ENCODE results near the gene PCSK2. TPM values are rescaled to one million over a fixed set of nuclear protein-coding genes. Genes with fewer than 3 reads are reported as not detected.

The PCSK2 gene
- total RNA-seq, 1 experiment from 2014 or later = not detected

- Mint-ChIP-seq H3K4me3 (ENCODE audit: unreplicated experiment) (no peak overlapping the region), H3K9me3 (ENCODE audit: unreplicated experiment) (peaks cover 18% of the 10 kb centered on the region), H3K4me1 (ENCODE audit: low read depth, unreplicated experiment) (no peaks in the 10 kb centered on the region), H3K36me3 (ENCODE audit: insufficient read depth, unreplicated experiment) (no peaks in the 10 kb centered on the region), H3K27ac (ENCODE audit: unreplicated experiment) (no peak overlapping the region), H3K27me3 (ENCODE audit: insufficient read depth, unreplicated experiment) (no peaks in the 10 kb centered on the region)
- CTCF ChIA-PET = no interaction called here
- Histone ChIP-seq H3K27me3 (replicated peaks; ENCODE audit: control insufficient read depth, insufficient read depth, low read length) (no peaks in the 10 kb centered on the region), H3K36me3 (ENCODE audit: control insufficient read depth, insufficient read depth, low read length) (no peaks in the 10 kb centered on the region), H3K9me3 (no peaks in the 10 kb centered on the region), H3K4me3 (ENCODE audit: low read depth, low read length) (no peak overlapping the region), H3K4me1 (no peaks in the 10 kb centered on the region)
- BruUV-seq (replicated peaks) = no TSS peak
- no peak for DNase-seq
- TF ChIP-seq, protein P1, sequence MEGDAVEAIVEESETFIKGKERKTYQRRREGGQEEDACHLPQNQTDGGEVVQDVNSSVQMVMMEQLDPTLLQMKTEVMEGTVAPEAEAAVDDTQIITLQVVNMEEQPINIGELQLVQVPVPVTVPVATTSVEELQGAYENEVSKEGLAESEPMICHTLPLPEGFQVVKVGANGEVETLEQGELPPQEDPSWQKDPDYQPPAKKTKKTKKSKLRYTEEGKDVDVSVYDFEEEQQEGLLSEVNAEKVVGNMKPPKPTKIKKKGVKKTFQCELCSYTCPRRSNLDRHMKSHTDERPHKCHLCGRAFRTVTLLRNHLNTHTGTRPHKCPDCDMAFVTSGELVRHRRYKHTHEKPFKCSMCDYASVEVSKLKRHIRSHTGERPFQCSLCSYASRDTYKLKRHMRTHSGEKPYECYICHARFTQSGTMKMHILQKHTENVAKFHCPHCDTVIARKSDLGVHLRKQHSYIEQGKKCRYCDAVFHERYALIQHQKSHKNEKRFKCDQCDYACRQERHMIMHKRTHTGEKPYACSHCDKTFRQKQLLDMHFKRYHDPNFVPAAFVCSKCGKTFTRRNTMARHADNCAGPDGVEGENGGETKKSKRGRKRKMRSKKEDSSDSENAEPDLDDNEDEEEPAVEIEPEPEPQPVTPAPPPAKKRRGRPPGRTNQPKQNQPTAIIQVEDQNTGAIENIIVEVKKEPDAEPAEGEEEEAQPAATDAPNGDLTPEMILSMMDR (IDR thresholded peaks at IDR 0.05; ENCODE audit: insufficient read depth in 1 of 2, low read depth in 1 of 2, low read length in 1 of 2, severe bottlenecking in 1 of 2, unreplicated experiment in 1 of 2) = no peak
- POLR2A ChIA-PET = no interaction called here
- intact Hi-C loops (cut with micrococcal nuclease; ENCODE audit: unreplicated experiment) = no loop called here
These were observed 269.0 kb downstream of the PCSK2 start for GRCh38 chr20:17495826-17496225.

DNA sequence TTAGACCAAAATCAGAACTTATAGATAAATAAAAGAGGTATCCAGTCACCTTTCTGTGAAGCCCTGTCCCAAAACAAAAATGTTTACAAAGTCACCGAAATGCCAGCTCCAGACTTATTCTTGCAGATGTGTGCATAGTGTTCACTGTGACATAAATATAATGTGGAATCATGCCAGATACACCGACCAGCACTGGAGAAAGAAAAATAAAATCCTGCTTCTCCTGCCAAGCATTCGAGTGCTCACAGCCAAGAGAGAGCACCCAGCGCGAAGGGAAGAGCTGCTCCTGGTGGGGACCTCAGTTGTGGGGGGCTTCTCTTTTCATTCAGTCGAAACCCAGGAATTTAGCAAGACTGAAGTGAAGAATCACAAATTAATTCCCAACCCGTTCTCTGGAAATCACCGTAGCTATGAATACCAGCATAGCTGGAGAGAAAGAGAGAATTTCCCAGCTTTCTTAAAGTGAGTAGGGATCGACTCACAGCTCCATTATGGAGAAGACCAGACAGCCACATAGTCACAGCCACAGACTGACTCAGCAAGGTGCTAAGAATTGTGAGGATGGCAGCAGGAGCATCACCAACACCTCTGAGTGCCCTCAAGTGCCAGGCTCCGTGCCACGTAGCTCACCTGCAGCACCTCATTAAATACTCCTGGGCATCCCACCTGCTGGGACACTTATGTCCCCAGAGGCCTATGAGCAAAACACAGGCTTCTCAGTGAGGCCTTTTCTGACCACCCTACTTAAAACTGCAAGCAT is 271.2 kb downstream of the PCSK2 start:
- no peak overlapping the region for H3K4me3 ChIP-seq (ENCODE audit: low read depth, low read length)
- Mint-ChIP-seq H3K4me3 (ENCODE audit: unreplicated experiment) (no peak overlapping the region), H3K4me1 (ENCODE audit: low read depth, unreplicated experiment) (no peaks in the 10 kb centered on the region), H3K27ac (ENCODE audit: unreplicated experiment) (no peak overlapping the region), H3K9me3 (ENCODE audit: unreplicated experiment) (peaks cover 17% of the 10 kb centered on the region), H3K27me3 (ENCODE audit: insufficient read depth, unreplicated experiment) (no peaks in the 10 kb centered on the region), H3K36me3 (ENCODE audit: insufficient read depth, unreplicated experiment) (no peaks in the 10 kb centered on the region)
- no peaks in the 10 kb centered on the region for H3K36me3 ChIP-seq (ENCODE audit: control insufficient read depth, insufficient read depth, low read length)
- H3K27me3 ChIP-seq (replicated peaks; ENCODE audit: control insufficient read depth, insufficient read depth, low read length) = no peaks in the 10 kb centered on the region
- H3K4me1 ChIP-seq = no peaks in the 10 kb centered on the region
- ChIA-PET POLR2A (no interaction called here), CTCF (no interaction called here)
- no peak for DNase-seq
- no peaks in the 10 kb centered on the region for H3K9me3 ChIP-seq
- no TSS peak for BruUV-seq (replicated peaks)
- TF ChIP-seq, protein P1 (IDR thresholded peaks at IDR 0.05; ENCODE audit: insufficient read depth in 1 of 2, low read depth in 1 of 2, low read length in 1 of 2, severe bottlenecking in 1 of 2, unreplicated experiment in 1 of 2) = no peak
- intact Hi-C loops (cut with micrococcal nuclease; ENCODE audit: unreplicated experiment) = no loop called here

- CTCF ChIA-PET = no interaction called here
- POLR2A ChIA-PET = interaction anchor here (0.7 kb wide), 1 partner anchor 397 kb away, joined by 4 read pairs; no protein-coding TSS in a partner anchor
- Mint-ChIP-seq H3K27ac (ENCODE audit: unreplicated experiment) (no peak overlapping the region), H3K9me3 (ENCODE audit: unreplicated experiment) (peaks cover 11% of the 10 kb centered on the region), H3K4me1 (ENCODE audit: low read depth, unreplicated experiment) (no peaks in the 10 kb centered on the region), H3K36me3 (ENCODE audit: insufficient read depth, unreplicated experiment) (no peaks in the 10 kb centered on the region), H3K27me3 (ENCODE audit: insufficient read depth, unreplicated experiment) (no peaks in the 10 kb centered on the region), H3K4me3 (ENCODE audit: unreplicated experiment) (no peak overlapping the region)
- BruUV-seq (replicated peaks) = no TSS peak
- TF ChIP-seq, protein P1 (IDR thresholded peaks at IDR 0.05; ENCODE audit: insufficient read depth in 1 of 2, low read depth in 1 of 2, low read length in 1 of 2, severe bottlenecking in 1 of 2, unreplicated experiment in 1 of 2) = no peak
- H3K36me3 ChIP-seq (ENCODE audit: control insufficient read depth, insufficient read depth, low read length) = no peaks in the 10 kb centered on the region
- intact Hi-C loops (cut with micrococcal nuclease; ENCODE audit: unreplicated experiment) = no loop called here
- H3K4me3 ChIP-seq (ENCODE audit: low read depth, low read length) = no peak overlapping the region
- DNase-seq = no peak
- H3K4me1 ChIP-seq = no peaks in the 10 kb centered on the region
- no peaks in the 10 kb centered on the region for H3K9me3 ChIP-seq
- H3K27me3 ChIP-seq (replicated peaks; ENCODE audit: control insufficient read depth, insufficient read depth, low read length) = no peaks in the 10 kb centered on the region
These were observed 271.8 kb downstream of the PCSK2 start for GRCh38 chr20:17498641-17499040.
